22Rv1 (cell line): ENCODE measurements around the gene PRAF2.

Experiments used
- H3K27ac ChIP-seq: fragments of 450-650 bp; 2 replicates; pipeline ENCODE4 v1.5.1; 2017
- ZFX ChIP-seq: fragments of 450-650 bp; IDR thresholded peaks from 2 replicates; pipeline ENCODE4 v1.6.1; 2017; ENCODE audit warnings: antibody characterized with exemption, borderline replicate concordance
- TF ChIP-seq, protein P1 (sequence below): fragments of 450-650 bp; IDR thresholded peaks from 2 replicates; pipeline ENCODE4 v1.5.1; 2017; ENCODE audit warnings: mild to moderate bottlenecking

The PRAF2 gene

DNA sequence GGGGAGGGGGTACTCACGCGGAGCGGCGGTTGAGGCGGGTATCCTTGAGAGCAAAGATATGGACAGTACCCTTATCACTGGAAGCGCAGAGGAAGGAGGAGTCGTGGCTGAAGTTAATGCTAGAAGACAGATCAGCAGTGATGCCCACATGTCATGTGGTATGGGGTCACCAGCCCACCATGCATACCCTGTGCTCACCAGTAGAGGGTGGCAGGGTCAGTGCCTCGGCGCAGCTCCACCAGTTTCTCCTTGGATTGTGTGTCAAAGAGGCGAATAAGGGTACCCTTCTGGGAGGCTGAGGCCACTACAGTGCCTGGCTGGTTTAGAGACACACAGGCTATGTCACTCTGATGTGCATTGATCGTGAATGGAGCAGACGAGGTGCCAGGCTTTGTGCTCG lies 1.5 kb upstream of the PRAF2 start:
- H3K27ac ChIP-seq: no peak overlapping the region
- TF ChIP-seq ZFX: no peak
- TF ChIP-seq, protein P1, sequence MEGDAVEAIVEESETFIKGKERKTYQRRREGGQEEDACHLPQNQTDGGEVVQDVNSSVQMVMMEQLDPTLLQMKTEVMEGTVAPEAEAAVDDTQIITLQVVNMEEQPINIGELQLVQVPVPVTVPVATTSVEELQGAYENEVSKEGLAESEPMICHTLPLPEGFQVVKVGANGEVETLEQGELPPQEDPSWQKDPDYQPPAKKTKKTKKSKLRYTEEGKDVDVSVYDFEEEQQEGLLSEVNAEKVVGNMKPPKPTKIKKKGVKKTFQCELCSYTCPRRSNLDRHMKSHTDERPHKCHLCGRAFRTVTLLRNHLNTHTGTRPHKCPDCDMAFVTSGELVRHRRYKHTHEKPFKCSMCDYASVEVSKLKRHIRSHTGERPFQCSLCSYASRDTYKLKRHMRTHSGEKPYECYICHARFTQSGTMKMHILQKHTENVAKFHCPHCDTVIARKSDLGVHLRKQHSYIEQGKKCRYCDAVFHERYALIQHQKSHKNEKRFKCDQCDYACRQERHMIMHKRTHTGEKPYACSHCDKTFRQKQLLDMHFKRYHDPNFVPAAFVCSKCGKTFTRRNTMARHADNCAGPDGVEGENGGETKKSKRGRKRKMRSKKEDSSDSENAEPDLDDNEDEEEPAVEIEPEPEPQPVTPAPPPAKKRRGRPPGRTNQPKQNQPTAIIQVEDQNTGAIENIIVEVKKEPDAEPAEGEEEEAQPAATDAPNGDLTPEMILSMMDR: no peak

DNA sequence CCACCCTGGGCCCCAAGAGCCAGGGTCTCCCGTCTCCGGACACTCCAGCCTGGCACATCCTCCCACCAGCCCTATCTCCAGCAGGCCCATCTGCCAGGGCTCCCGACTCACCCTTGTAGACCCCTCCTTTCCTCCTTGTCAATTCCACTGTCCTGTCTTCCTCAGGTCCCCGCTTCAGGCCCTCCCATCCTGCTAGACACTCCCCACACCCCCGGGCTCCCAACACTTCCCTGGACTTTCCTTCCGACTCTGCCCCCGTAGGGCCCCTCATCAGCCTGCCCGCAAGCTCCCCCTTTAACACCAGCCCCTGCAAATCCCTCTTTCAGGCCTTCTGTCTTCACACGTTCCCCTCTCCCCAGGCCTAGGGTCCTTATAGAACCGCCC lies 1.1 kb downstream of the PRAF2 start:
- H3K27ac ChIP-seq: no peak overlapping the region
- TF ChIP-seq ZFX: no peak
- TF ChIP-seq, protein P1: no peak

DNA sequence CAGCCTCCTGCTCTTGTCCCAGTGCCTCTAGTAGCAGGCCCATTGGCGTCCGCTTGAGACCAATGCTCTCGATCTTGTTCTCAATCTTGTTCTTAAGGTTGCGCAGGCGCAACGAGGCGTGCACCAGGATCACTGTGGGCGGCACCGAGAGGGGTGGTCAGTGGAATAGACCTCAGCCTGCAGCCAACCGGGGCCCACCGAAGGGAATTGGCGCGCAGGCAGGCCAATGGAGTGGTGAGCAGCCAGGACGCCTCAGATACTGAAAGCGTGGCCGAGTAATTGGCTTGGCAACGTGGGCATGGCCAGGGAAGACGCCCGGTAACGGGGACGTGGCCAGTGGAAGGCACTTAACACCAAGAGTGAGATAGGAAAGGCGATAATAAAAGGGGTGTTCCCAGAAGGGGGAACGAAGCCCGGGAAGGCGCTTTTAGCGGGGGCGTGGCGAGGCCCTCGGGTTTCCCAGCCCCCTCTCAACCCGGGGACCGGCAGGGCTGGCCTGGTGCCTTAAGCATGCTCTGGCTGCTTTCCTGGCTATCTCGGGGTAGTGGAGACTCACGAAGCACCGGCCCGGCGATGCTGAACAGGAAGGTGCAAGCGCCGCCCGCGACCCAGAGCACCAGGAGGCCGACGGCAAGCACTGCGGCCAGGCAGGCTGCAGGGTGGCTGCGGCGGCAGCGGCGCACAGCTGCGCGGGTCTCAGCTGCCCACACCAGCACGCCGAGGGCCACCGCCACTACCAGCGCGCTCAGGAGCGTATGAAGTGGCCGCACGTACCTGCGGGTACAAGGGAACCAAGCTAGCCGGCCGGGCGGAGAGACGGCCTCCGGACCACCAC lies 1.7 kb downstream of the PRAF2 start:
- no peak overlapping the region for H3K27ac ChIP-seq
- TF ChIP-seq, protein P1: no peak
- no peak for TF ChIP-seq ZFX

DNA sequence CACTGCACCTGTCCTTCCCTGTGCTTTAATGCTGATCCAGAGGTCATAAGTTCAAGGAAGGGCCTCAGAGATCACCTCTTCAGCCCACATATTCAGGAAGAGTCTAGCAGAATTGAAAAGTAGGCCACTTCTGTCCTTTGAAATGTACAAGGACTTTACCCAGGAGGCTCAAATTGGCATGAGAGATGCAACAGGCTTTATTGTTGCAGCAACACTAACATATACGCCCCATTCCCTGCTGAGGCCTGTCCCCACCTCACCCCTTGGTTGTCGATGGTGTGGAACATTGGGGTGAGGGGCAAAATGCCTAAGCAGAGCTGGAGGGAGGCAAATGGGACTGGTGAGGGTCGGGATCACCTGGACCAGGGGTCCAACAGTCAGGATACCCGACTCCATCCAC lies 2.8 kb downstream of the PRAF2 start:
- no peak overlapping the region for H3K27ac ChIP-seq
- no peak for TF ChIP-seq ZFX
- TF ChIP-seq, protein P1: no peak

DNA sequence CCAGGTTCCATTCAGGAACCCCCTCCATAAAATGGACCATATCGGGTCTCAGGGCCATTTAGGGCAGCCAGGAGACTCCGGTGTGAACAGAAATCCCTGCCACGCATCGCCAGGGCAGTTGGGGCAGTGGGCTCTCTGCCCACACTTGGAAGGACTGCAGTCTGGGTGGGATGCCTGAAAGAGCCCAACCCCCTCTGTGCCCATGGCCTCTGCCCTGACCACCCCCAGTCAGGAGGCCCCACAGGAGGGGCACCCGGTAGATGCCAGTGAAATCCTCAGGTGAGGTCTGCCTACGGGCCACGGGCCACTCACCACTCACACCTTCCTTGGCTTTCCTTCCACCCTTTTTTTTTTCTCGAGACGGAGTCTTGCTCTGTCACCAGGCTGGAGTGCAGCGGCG lies 4.8 kb downstream of the PRAF2 start:
- TF ChIP-seq, protein P1: no peak
- TF ChIP-seq ZFX: no peak
- no peak overlapping the region for H3K27ac ChIP-seq

DNA sequence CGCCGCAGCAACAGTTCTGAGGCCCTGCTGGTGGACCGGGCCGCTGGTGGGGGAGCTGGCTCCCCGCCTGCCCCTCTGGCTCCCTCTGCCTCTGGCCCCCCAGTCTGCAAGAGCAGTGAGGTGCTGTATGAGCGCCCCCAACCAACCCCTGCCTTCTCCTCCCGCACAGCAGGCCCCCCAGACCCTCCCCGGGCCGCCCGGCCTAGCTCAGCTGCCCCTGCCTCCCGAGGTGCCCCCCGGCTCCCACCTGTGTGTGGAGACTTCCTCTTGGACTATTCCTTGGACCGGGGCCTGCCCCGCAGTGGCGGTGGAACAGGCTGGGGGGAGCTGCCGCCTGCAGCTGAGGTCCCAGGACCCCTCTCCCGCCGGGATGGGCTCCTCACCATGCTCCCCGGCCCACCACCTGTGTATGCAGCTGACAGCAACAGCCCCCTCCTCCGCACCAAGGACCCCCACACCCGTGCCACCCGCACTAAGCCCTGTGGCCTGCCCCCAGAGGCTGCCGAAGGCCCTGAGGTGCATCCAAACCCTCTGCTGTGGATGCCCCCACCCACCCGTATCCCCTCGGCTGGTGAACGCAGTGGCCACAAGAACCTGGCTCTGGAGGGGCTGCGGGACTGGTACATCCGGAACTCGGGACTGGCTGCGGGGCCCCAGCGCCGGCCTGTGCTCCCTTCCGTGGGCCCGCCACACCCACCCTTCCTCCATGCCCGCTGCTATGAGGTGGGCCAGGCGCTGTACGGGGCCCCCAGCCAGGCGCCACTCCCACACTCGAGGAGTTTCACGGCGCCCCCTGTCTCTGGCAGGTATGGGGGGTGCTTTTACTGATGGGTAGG lies 6.3 kb downstream of the PRAF2 start:
- TF ChIP-seq ZFX: no peak
- no peak overlapping the region for H3K27ac ChIP-seq

DNA sequence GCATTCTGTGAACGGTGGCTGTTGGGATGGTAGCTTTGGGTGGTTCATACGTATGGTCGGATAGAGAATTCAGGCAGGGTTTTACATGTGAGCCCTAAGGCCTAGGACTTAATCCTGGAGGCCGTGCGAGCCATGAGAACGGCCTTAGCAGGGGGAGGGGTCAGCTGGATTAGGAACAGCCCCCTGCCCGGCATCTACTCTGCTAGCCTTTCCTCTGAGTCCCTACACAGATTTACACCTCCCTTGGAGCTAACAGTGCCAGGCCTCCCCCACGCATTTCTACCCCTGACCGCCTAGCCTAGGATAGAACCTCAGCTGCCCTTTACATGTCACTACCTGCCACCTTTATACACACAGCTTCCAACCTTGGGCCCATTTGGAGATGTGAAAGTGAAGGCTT lies 7.1 kb downstream of the PRAF2 start:
- no peak overlapping the region for H3K27ac ChIP-seq
- TF ChIP-seq, protein P1: no peak
- no peak for TF ChIP-seq ZFX
